Activated T-cell treated with anti-CD3 and anti-CD28 coated beads, Interleukin-2, amount 50 U/mL, for 72 hours (primary cell): ENCODE results near the gene ZNF438. TPM values are rescaled to one million over a fixed set of nuclear protein-coding genes. Genes with fewer than 3 reads are reported as not detected.
A peak's percentile ranks its signal among the peaks of the same experiment; 100 is the strongest.

Source experiments
- ATAC-seq, 2 donors: fragments of 150-1000 bp; cut with Tn5 transposase; replicated peaks in 1 of 2; 2 replicates each; pipeline ENCODE4 v1.10.0; 2021; ENCODE audit warnings: moderate library complexity in 2 of 2, mild to moderate bottlenecking in 1 of 2
- DNase-seq, 2 donors: peaks; one replicate each; pipeline ENCODE4 v3.0.0; 2021 to 2022; ENCODE audit warnings: mixed read lengths in 1 of 2
- H3K27ac Mint-ChIP-seq: one replicate; pipeline ENCODE4 v1.8.0; 2022; ENCODE audit warnings: mild to moderate bottlenecking, moderate library complexity, mixed read lengths
- H3K27me3 Mint-ChIP-seq: one replicate; pipeline ENCODE4 v1.8.0; 2022; ENCODE audit warnings: low read depth, mixed read lengths
- H3K36me3 Mint-ChIP-seq, 2 donors: one replicate each; pipeline ENCODE4 v1.8.0; 2022; ENCODE audit warnings: mixed read lengths in 2 of 2, mild to moderate bottlenecking in 1 of 2; ENCODE audit not compliant: insufficient read depth in 2 of 2
- H3K4me1 Mint-ChIP-seq: one replicate; pipeline ENCODE4 v1.8.0; 2022; ENCODE audit warnings: low read depth, mixed read lengths
- H3K4me3 Mint-ChIP-seq, 2 donors: one replicate each; pipeline ENCODE4 v1.8.0; 2022; ENCODE audit warnings: mild to moderate bottlenecking in 2 of 2, mixed read lengths in 2 of 2, moderate library complexity in 2 of 2
- H3K9me3 Mint-ChIP-seq, 2 donors: one replicate each; pipeline ENCODE4 v1.8.0; 2022; ENCODE audit warnings: mixed read lengths in 2 of 2
- total RNA-seq, 2 donors: library from RNA; stranded (reverse); gene quantifications; one replicate each; pipeline ENCODE4 v1.2.3, GENCODE V29; 2022

The ZNF438 gene
- total RNA-seq, 2 donors from 2014 or later: 5.2 to 5.4 TPM

GRCh38 chr10:30894221-30894620, 137.4 kb downstream of the ZNF438 start:
- no peak for ATAC-seq
- Mint-ChIP-seq H3K4me1 (peaks cover 8% of the 10 kb centered on the region), H3K9me3 (peaks cover 1 to 2% of the 10 kb centered on the region in 2 donors), H3K27ac (no peak overlapping the region), H3K36me3 (peaks cover 2 to 6% of the 10 kb centered on the region in 2 donors), H3K4me3 (no peak overlapping the region), H3K27me3 (no peaks in the 10 kb centered on the region)
- DNase-seq: no peak

- DNase-seq: no peak
- no peaks in the 10 kb centered on the region for H3K9me3 Mint-ChIP-seq
- no peak overlapping the region for H3K27ac Mint-ChIP-seq
- no peak for ATAC-seq
- H3K36me3 Mint-ChIP-seq: no peaks in the 10 kb centered on the region
- no peak overlapping the region for H3K4me3 Mint-ChIP-seq
- peaks cover 8% of the 10 kb centered on the region for H3K4me1 Mint-ChIP-seq
- H3K27me3 Mint-ChIP-seq: no peaks in the 10 kb centered on the region
Measured at GRCh38 chr10:30893208-30893607, 138.5 kb downstream of the ZNF438 start.

DNA sequence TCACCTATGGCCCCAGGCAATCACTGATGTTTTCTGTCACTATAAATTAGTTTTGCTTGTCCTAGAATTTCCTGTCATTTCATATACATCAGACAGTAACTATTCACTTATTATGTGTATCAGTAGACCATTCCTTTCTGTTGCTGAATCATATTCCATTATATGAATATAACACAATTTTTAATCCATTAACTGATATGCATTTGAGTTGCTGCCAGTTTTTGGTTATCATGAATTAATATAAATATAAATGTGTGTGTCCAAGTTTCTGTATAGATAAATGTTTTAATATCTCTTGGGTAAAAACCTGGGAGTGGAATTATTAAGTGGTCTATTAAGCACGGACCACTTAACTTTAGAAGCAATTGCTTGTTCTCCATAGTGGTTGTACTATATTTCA, 143.8 kb downstream of the ZNF438 start:
- no peaks in the 10 kb centered on the region for H3K4me1 Mint-ChIP-seq
- H3K27ac Mint-ChIP-seq: peak overlapping the region; percentile 61
- H3K27me3 Mint-ChIP-seq: no peaks in the 10 kb centered on the region
- no peaks in the 10 kb centered on the region for H3K36me3 Mint-ChIP-seq
- DNase-seq (no peak), ATAC-seq (no peak)
- no peak overlapping the region for H3K4me3 Mint-ChIP-seq
- H3K9me3 Mint-ChIP-seq: no peaks in the 10 kb centered on the region

- no peaks in the 10 kb centered on the region for H3K27me3 Mint-ChIP-seq
- ATAC-seq: no peak
- no peaks in the 10 kb centered on the region for H3K36me3 Mint-ChIP-seq
- H3K27ac Mint-ChIP-seq: no peak overlapping the region
- H3K9me3 Mint-ChIP-seq: no peaks in the 10 kb centered on the region
- no peak for DNase-seq
- no peaks in the 10 kb centered on the region for H3K4me1 Mint-ChIP-seq
- no peak overlapping the region for H3K4me3 Mint-ChIP-seq
Measured at GRCh38 chr10:30885423-30885822, 146.2 kb downstream of the ZNF438 start.

GRCh38 chr10:30883751-30884150, 147.9 kb downstream of the ZNF438 start:
- no peak for ATAC-seq
- H3K4me3 Mint-ChIP-seq: no peak overlapping the region
- no peak overlapping the region for H3K27ac Mint-ChIP-seq
- H3K4me1 Mint-ChIP-seq: no peaks in the 10 kb centered on the region
- H3K27me3 Mint-ChIP-seq: no peaks in the 10 kb centered on the region
- no peaks in the 10 kb centered on the region for H3K9me3 Mint-ChIP-seq
- no peaks in the 10 kb centered on the region for H3K36me3 Mint-ChIP-seq
- no peak for DNase-seq

GRCh38 chr10:30883116-30883515, 148.5 kb downstream of the ZNF438 start:
- no peak for DNase-seq
- Mint-ChIP-seq H3K4me1 (no peaks in the 10 kb centered on the region), H3K36me3 (no peaks in the 10 kb centered on the region), H3K27ac (no peak overlapping the region), H3K9me3 (no peaks in the 10 kb centered on the region), H3K4me3 (no peak overlapping the region), H3K27me3 (no peaks in the 10 kb centered on the region)
- no peak for ATAC-seq

GRCh38 chr10:30882281-30882680, 149.4 kb downstream of the ZNF438 start:
- DNase-seq (no peak), ATAC-seq (no peak)
- H3K4me3 Mint-ChIP-seq: no peak overlapping the region
- H3K36me3 Mint-ChIP-seq: no peaks in the 10 kb centered on the region
- no peak overlapping the region for H3K27ac Mint-ChIP-seq
- no peaks in the 10 kb centered on the region for H3K4me1 Mint-ChIP-seq
- no peaks in the 10 kb centered on the region for H3K27me3 Mint-ChIP-seq
- no peaks in the 10 kb centered on the region for H3K9me3 Mint-ChIP-seq

DNA sequence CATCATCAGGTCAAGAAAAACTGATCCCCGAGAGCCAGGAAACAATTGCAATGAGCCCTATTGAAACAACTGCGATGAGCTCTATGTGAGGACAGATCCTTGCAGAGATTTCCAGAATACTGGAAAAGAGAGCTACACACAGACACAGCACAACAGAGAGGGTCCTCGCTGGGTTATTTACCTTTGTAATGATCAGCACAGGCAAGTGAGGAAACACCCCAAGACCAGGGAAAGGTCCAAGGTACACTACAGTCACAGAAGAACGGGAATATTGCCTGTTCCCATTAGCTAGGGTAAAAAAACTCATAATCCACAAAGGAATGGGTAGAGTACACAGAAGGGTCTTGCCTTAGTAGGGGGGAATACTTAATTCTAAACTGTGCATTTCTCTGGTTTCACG, 152.7 kb downstream of the ZNF438 start:
- Mint-ChIP-seq H3K27ac (no peak overlapping the region), H3K36me3 (no peaks in the 10 kb centered on the region), H3K27me3 (no peaks in the 10 kb centered on the region), H3K9me3 (no peaks in the 10 kb centered on the region), H3K4me1 (no peaks in the 10 kb centered on the region), H3K4me3 (no peak overlapping the region)
- ATAC-seq (no peak), DNase-seq (no peak)

GRCh38 chr10:30877111-30877510, 154.6 kb downstream of the ZNF438 start:
- Mint-ChIP-seq H3K36me3 (no peaks in the 10 kb centered on the region), H3K27ac (no peak overlapping the region), H3K4me1 (no peaks in the 10 kb centered on the region), H3K9me3 (no peaks in the 10 kb centered on the region), H3K4me3 (no peak overlapping the region), H3K27me3 (no peaks in the 10 kb centered on the region)
- DNase-seq (no peak), ATAC-seq (no peak)

DNA sequence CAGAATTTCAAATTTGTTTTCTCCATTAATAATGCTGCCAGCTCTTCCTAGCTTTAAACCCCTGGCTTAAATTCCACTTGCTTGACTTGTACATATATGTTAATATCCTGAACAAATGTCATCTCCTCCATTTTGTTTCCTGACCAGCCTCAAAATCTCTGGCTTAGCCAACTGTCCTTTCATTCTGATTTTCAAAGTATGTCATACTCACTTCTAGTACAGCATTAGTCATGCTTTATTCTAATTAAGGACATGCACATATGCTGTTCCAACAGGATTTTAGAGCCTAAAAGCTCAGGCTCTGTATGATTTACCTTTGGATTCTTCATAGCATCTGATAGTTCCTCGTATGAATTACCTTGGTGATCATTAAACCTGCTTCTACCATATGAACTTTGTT, 158.3 kb downstream of the ZNF438 start:
- no peaks in the 10 kb centered on the region for H3K4me1 Mint-ChIP-seq
- no peak overlapping the region for H3K27ac Mint-ChIP-seq
- no peaks in the 10 kb centered on the region for H3K27me3 Mint-ChIP-seq
- DNase-seq: no peak
- no peak overlapping the region for H3K4me3 Mint-ChIP-seq
- H3K36me3 Mint-ChIP-seq: no peaks in the 10 kb centered on the region
- ATAC-seq: no peak
- no peaks in the 10 kb centered on the region for H3K9me3 Mint-ChIP-seq

DNA sequence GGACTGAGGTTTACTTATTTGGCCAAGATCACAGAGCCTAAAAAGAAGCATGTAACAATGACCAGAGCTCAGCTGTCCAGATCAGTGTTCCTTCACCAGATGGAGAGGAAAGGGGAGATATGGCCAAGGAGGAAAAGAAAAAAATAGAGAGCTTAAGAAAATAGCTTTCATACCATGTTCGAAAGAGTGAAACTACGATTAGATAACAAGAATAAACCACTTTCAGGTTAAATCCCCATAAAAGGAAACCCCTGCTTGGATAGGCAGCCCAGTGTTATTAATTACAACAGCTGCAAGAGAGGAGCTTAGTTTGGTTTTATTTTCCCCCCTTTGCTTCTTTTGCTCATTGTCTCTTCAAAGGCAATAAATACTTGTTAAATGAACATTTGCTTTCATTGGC, 160.8 kb downstream of the ZNF438 start:
- DNase-seq (no peak), ATAC-seq (no peak)
- Mint-ChIP-seq H3K9me3 (no peaks in the 10 kb centered on the region), H3K4me1 (no peaks in the 10 kb centered on the region), H3K4me3 (no peak overlapping the region), H3K27ac (no peak overlapping the region), H3K36me3 (no peaks in the 10 kb centered on the region), H3K27me3 (no peaks in the 10 kb centered on the region)

DNA sequence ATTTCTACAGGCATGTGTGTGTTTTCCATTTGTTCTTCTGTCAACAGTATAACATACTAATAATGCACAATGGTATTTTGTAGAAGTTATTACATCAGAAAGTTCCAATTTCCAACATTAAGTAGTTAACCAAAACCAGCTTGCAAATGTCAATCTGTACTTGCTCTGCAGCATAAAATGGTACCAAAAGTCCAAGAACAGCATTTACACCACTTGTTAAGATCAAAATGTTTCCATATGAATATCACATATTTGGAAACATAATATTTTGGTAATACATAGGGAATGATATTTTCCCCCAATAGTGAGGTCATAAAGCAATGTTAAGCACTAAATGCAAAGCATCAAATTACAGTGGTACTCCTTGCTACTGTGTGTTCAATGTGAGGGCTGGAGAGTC, 162.1 kb downstream of the ZNF438 start:
- no peak for DNase-seq
- H3K36me3 Mint-ChIP-seq: no peaks in the 10 kb centered on the region
- no peaks in the 10 kb centered on the region for H3K4me1 Mint-ChIP-seq
- no peak for ATAC-seq
- H3K27ac Mint-ChIP-seq: no peak overlapping the region
- H3K27me3 Mint-ChIP-seq: no peaks in the 10 kb centered on the region
- H3K9me3 Mint-ChIP-seq: no peaks in the 10 kb centered on the region
- no peak overlapping the region for H3K4me3 Mint-ChIP-seq

DNA sequence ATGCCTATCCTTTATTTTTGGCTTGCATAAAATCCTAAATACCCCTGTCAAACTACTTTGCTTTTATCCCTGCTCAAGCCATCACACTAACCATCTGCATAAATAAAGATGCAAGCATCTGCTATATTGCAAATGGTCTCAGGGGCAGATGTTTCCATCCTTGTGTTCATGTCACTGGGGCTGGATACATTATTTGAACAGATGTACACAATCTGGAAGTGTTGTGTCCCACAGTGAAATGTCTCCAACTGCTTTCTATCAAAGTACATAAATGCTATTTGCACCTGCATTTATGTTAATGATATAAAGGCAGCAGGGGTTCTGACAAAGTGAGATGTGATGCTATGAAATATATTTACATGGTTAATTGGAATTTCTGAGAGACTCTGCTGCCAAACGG, 163.1 kb downstream of the ZNF438 start:
- Mint-ChIP-seq H3K4me1 (no peaks in the 10 kb centered on the region), H3K36me3 (no peaks in the 10 kb centered on the region), H3K9me3 (no peaks in the 10 kb centered on the region), H3K27me3 (no peaks in the 10 kb centered on the region), H3K4me3 (no peak overlapping the region), H3K27ac (no peak overlapping the region)
- DNase-seq (no peak), ATAC-seq (no peak)

DNA sequence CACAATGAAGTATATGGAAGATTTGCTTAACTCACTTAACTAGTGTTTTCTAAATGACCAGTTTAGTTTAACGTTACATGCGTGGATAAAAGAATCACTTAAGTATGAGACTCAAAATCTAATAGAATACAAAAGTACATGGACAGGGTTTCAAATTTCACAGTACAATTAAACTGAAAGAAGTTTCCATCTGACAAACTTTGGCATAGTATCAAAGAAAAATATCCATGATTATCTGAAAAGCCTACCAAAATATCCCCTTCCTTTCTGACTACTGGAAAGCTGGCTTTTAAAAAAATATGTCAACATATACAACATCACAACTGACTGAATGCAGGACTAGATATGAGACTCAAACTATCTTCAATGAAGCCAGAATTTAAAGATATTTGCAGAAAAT, 164.8 kb downstream of the ZNF438 start:
- Mint-ChIP-seq H3K27me3 (no peaks in the 10 kb centered on the region), H3K4me1 (no peaks in the 10 kb centered on the region), H3K9me3 (no peaks in the 10 kb centered on the region), H3K27ac (no peak overlapping the region), H3K4me3 (no peak overlapping the region), H3K36me3 (no peaks in the 10 kb centered on the region)
- DNase-seq (no peak), ATAC-seq (no peak)
